ENCODE results near the gene MRO.
"Not testable (repeated sequence)": the region's sequence is repeated elsewhere in the genome, so short reads cannot be mapped to it uniquely, and the experiment has no call there.

MRO gene

DNA sequence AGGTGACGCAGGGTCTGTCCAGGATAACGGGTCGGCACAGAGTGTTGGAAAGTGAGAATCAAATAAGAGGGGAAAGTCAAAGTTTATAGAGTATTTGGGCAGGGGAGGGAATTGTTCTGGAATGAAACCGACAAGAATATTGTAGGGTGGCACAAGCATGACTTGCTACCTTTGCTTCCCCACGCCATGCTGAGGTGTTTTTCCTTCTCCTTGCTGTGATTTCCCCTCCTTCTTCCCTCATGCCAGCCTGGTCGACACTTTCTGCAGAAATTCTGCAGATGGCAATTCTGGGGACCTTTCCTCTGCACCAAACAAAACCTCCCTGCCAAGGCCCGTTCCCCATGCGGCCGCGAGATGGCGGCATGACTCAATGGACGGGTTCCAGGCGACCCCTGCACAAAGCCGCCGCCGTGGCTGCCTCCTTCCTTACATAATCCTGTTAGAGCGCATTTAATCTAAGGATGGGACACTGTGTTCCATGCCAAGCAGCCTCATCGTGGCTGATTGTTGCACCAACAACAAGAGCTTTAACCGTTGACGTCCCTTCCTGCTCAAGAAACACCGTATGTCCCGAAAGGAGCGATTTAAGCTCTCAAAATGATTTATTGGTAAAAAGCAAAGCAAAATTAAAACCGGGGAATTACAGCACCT, at the start of gene MRO:
TSS of gene MRO (minus strand) at position 289 of the 651 bp plus-strand sequence. CDS start 10,616 bp downstream, outside the sequence.
- in situ Hi-C loops (cut with MboI; ENCODE audit: low sequenced_read_pairs): no loop called here

DNA sequence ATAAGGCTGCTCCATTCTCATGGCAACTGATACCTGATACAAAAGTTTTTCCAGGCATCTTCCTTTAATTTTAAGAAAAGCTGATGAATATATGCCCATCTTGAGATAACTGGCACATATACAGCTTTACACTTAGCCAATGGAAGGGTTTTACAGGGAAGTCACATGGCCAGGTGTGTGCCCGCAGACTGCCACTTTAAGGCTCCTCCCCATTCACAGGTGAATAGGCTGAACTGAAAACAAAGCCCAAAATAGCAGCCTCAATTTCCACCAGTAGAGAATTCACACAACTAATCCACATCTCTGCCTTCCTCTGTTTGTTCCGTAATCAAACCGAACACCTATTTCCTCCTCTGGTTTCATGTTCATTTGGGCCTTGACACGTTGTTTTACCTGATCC, 49.3 kb upstream of the MRO start:
- in situ Hi-C loops (cut with MboI; ENCODE audit: low sequenced_read_pairs): no loop called here

DNA sequence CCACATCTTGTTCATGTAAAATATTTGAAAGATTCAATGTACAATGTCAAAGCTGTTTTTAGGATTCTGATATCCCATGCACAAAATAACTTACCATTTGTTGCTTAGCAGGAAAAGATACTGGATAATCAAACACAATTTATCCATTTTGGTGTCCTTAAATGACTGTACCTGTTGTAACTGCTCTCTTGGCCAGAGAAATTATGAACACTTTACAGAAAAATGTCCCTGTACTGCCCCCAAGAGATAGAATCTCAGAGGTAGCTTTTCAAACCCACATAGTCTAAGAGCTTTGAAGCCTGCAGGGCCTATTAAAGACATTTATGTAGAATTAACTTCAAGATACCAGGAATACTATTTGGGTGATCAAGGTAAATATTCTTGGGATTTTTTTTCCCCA, 46.9 kb upstream of the MRO start:
- in situ Hi-C loops (cut with MboI; ENCODE audit: low sequenced_read_pairs): no loop called here

DNA sequence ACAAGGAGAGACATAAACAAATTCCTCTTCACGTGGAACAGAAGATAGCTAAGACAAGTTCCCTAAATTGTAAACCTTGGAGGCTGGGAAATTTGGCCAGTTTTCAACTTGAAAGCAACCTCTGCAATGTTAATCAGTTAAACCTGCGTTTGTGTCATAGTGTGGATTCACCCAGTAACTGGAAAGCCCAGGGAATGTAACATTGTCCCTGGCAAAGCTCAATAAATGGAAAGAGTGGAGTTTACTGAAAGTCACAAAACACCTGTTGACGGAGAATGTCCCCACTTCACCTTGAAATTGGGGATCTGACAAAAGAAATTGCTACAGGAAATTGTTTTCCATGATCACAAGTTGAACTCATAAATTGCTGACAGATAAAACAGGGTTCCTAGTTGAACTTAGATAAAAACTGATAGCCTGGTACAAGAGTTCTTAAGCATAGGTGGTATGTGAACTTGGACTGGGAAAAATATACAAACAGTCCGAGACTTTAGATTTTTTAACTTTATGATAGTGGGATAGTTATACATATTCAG, 44.1 kb upstream of the MRO start:
- in situ Hi-C loops (cut with MboI; ENCODE audit: low sequenced_read_pairs): no loop called here

DNA sequence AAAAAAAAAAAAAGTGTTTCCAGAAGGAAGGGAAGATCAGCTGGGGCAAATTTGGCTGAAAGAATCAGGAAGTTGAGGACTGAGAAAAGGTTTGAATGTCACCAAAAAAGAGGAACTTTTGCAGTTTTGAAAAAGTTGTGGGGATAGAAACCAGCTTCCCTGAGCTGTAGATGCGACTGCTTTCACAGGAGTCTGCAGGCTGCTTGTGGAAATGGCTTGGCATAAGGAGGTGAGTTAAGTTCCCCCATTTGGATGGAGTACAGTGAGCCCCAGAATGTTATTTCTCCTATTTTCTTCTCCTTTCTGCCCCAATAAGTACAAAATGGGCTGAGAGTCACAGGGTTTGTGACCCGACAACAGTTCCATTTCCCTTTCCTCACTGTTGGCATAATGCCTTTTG, 42.6 kb upstream of the MRO start:
- in situ Hi-C loops (cut with MboI; ENCODE audit: low sequenced_read_pairs): no loop called here

DNA sequence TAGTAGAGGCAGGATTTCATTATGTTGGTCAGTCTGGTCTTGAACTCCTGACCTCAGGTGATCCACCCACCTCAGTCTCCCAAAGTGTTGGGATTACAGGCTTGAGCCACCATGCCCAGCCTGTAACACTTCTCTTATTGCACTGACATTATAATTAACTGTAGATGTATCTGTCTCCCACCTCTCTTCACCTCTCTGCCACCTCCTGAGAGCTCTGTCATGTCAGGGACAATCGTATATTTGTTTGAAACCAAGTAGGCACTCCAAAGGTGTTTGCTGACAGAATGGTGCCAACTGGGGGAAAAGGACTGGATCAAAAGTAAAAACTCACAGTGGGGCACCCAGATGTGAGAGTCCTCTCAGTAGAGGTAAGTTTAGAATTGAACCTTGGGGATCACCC, 41.8 kb upstream of the MRO start:
- in situ Hi-C loops (cut with MboI; ENCODE audit: low sequenced_read_pairs): no loop called here

DNA sequence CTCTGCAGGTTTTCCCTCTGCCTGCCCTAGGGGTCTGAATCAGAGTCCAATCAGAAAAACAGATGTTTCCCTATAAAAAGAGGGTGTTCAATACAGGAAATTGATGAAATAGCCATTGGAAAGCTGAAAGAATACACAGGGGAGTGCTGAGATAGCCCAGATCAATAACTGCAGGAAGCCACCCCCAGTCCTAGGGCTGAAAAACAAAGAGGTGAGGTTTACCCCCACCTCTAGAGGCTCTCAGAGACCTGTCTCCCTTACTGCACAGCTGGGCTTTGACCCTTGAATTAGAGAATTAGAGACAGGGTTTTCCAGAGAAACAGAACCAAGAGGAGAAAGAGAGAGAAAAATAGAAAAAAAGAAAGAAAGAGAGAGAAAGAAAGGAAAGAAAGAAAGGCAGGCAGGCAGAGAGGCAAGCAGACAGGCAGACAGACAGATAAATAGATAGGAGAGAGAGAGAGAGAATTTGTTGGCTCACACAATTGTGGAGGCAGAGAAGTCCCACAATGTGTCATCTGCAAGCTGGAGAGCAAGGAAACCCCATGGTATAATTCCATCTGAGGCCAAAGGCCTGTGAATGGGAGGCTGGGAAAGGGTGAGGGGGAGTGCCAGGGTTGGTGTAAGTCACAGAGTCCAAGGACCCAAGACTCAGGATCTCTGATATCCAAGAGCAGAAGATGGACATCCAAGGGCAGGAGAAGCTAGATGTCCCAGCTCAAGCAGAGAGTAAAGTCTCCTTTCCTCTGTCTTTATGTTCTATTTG, 40.2 kb upstream of the MRO start:
- in situ Hi-C loops (cut with MboI; ENCODE audit: low sequenced_read_pairs): no loop called here

DNA sequence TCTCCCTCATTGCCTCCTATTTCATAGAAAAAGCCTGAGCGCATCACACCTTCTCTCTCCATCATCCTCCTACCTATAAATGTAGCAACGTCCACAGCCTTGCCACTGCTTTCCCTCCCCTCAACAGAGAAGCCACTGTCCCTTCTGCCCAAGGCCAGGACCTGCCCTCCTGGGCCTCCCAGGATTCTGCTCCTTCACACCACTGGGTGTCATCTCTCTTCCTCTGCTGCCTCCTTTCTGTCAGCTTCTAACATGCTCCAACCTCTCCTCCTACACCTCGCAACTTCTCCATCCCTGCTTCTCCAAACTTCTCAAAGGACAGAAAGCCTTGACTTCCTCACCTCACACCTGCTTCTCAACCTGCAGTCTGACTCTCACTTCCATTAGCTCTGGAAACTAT, 37.9 kb upstream of the MRO start:
- in situ Hi-C loops (cut with MboI; ENCODE audit: low sequenced_read_pairs): no loop called here

DNA sequence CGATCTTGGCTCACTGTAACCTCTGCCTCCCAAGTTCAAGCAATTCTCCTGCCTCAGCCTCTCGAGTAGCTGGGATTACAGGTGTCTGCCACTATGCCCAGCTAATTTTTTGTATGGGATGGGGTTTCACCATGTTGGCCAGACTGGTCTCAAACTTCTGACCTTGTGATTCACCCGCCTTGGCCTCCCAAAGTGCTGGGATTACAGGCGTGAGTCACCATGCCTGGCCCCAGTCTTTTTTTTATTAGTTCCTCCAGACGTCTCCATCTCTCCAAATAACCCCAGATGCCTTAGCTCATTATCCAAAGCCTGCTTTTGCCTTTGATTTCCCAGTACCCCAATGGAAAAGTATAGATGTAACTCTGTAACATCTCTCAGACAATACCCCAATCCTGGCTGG, 37.4 kb upstream of the MRO start:
- in situ Hi-C loops (cut with MboI; ENCODE audit: low sequenced_read_pairs): not testable (repeated sequence)

DNA sequence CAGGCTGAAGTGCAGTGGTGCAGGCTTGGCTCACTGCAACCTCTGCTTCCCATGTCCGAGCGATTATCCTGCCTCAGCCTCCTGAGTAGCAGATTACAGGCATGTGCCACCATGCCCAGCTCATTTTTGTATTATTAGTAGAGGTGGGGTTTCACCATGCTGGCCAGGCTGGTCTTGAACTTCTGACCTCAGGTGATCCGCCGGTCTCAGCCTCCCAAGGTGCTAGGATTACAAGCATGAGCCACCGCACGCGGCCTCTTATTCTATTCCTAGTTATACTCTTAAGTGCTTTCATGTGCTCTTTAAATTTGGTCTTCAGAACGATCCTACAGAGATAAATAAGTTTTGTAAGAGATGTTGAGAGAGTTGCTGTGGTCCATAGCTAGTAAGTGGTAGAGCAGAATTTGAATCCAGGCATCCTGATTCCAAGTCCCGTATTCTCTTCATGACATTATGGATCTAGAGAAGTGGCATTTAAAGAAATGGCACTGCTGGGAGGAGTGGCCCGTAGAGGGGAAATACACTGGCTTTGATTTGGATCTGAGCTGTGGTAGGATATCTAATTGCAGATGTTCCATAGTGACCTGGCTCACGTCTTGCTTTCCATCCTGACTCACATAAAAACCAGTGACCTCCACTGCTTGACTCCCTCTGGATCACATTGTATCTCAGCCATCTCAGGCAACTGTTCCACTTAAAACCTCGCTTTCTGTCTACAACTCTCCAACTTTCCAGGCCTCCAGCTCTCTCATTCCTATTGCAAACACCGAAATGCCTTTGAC, 36.4 kb upstream of the MRO start:
- in situ Hi-C loops (cut with MboI; ENCODE audit: low sequenced_read_pairs): no loop called here

DNA sequence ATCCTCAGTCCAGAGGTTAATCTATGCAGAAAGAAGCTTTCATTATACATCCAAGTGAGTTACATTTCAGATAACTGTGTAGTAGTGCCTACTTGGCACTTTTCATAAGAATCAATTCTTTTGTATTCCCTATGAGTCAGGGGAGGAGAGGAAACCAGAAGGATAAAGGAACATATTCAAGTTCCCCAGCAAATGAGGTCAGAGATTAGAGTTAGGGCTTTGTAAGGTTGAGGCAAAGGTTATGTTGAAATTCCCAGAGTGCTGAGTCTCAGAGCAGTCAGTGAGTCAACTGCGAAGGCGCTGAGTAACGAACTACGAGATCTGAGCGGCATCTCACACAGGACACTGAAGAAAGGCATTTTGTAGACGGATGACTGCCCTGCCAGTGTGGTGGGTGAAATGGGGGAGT, 34.1 kb upstream of the MRO start:
- in situ Hi-C loops (cut with MboI; ENCODE audit: low sequenced_read_pairs): no loop called here

DNA sequence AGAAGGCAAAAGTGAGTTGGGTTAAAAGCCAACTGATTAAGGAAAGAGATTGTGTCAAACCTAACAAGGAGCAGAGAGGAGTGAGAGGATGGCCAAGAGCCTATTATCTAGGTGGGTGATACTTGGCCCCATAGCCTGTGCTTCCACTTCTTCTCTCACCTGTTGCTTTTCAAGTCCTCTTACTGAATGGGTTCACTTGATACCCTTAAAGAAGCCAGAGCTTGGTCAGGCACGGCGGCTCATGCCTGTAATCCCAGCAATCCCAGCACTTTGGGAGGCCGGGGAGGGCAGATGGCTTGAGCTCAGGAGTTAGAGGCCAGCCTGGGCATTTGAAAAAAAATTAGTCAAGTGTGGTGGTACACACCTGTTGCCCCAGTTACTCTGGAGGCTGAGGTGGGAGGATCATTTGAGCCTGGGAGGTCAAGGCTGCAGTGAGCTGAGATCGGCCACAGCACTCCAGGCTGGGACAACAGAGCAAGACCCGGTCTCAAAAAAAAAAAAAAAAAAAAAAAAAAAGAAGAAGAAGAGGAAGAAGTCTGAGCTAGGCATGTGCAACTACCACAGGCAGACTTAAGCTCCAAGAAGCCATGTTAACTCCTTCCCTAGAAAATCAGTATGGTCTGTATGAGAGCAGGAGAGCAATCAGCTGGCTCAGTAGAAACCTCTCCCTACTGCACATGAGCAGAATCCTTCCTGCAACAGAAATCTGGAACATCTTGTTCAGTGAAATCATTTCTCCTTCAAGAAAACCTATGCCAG, 30.7 kb upstream of the MRO start:
- in situ Hi-C loops (cut with MboI; ENCODE audit: low sequenced_read_pairs): no loop called here

DNA sequence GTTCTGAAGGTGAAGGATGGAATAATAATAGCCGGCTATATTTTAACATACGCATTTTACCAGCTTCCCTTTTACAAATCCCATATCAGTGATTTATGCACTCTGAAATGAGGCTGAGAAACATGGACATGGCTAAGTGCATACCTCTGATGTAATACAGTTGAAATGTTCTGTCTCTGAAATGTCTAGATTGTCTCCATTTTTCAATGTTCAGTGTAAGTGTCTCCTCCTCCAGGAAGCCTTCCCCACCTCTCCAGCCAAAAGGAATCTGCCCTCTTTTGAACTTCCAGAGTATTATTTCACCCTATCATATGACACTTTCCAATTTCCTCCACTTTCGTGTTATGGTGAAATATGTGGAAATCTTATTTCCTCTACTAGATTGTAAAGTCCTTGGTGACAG, 29.6 kb upstream of the MRO start:
- in situ Hi-C loops (cut with MboI; ENCODE audit: low sequenced_read_pairs): loop anchor here (25.0 kb wide), 1 partner anchor 188 kb away; the partner anchor contains the start of gene SMAD4

DNA sequence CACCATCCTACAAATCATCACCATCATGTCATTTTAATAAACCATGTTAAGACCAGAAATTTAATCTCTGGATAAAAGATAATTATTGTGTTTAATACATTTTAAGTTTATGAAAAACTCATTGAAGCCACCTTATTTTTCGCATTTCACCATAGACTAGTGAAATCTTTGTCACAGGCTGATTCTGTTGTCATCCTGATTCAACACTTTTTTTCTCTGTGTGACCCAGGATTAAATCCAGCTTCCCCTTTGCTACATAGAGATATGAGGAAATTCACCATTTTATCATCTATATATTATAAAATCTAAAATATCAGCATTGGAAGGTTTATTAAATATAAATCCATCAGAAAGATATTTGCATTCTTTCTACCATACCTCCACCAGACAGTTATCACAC, 29.2 kb upstream of the MRO start:
- in situ Hi-C loops (cut with MboI; ENCODE audit: low sequenced_read_pairs): loop anchor here (25.0 kb wide), 1 partner anchor 188 kb away; the partner anchor contains the start of gene SMAD4

DNA sequence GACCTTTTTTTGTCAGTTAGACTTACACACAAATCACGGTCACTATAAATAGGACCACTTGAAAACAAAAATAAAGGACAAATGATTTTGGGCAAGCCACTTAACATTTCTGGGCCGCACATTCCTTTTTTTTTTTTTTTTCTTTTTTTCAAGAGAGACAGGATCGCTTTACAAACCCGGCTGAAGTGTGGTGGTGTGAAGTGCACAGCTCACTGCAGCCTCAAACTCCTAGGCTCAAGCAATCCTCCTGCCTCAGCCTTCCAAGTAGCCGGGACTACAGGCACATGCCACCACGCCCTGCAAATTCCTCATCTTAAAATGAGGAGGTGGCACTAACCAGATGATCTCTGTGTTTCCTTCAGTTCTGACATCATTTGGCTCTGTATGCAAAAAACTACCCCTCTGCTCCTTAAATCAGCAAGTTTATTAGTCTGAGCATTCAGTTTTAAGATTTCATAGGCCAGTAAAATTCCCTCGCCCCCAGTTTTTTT, 28.3 kb upstream of the MRO start:
- in situ Hi-C loops (cut with MboI; ENCODE audit: low sequenced_read_pairs): loop anchor here (25.0 kb wide), 1 partner anchor 189 kb away; the partner anchor contains the start of gene SMAD4

DNA sequence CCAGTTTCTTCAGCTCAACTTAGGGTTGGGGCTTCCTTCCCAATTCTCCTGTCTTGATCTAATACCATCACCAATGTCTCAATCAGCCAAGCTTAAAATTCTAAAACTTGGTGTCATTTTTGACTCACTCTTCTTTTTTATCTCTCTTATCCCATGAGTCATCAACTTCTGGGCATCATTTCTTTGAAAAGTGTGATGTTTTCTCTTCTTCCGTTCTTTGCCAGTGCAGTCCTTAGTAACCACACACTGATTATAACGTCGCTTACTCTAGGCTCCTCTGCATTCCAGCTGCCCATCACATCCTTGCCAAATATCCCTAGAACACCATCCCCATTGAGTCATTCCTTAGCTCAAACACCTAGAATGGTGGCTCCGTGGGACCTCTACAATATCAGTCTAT, 27.4 kb upstream of the MRO start:
- in situ Hi-C loops (cut with MboI; ENCODE audit: low sequenced_read_pairs): loop anchor here (25.0 kb wide), 1 partner anchor 190 kb away; the partner anchor contains the start of gene SMAD4

DNA sequence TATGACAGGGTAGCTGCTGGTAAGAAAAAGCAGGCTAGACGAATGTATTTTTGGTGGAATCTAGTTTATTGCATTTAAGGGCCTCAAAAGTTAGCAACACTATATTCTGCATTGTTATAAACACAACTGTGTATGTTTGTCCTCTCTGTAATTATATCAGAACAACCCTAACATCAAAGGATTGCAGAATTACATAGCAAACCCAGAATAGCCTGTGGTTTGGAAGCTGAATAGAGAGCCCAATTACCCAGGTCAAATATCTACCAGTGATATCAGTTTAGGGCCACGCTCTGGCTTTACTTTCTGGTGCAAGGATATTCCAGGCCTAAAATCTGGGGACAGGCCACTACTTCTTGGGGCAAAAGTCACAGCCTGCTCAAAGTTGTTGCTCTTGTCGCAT, 25.1 kb upstream of the MRO start:
- in situ Hi-C loops (cut with MboI; ENCODE audit: low sequenced_read_pairs): loop anchor here (25.0 kb wide), 1 partner anchor 192 kb away; the partner anchor contains the start of gene SMAD4

DNA sequence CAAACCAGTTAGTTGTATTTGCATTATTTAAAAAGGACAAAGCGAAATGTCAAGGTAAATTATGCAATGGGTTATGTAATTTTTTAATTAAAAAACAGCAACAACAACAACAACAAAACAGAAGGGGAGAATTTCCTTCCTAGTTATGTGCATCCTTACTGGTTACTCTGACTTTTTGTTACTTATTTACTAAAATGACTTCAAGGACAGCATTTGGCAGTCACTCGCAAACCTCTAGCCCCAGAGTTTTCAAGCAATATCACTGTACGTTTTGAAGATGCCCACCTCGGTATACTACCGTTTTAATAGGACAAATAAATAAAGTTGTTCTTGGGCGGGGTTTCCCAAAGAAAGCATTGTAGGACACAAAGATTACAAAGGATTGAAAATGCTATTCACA, 24.7 kb upstream of the MRO start:
- in situ Hi-C loops (cut with MboI; ENCODE audit: low sequenced_read_pairs): loop anchor here (25.0 kb wide), 1 partner anchor 193 kb away; the partner anchor contains the start of gene SMAD4

DNA sequence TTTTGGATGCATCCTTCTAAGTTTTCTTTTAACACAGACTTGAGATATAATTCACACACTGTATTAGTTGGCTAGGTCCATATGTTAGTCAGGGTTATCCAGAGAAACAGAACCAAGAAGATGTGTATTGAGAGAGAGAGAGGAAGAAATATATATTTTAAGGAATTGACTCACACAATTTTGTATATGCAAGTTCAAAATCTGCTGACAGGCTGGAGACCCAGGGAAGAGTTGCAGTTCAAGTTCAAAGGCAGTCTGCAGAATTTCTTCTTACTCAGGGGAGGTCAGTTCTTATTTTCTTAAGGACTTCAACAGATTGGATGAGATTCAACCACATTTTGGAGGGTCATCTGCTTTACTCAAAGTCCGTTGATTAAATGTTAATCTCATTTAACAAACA, 23.0 kb upstream of the MRO start:
- in situ Hi-C loops (cut with MboI; ENCODE audit: low sequenced_read_pairs): loop anchor here (25.0 kb wide), 1 partner anchor 194 kb away; the partner anchor contains the start of gene SMAD4

DNA sequence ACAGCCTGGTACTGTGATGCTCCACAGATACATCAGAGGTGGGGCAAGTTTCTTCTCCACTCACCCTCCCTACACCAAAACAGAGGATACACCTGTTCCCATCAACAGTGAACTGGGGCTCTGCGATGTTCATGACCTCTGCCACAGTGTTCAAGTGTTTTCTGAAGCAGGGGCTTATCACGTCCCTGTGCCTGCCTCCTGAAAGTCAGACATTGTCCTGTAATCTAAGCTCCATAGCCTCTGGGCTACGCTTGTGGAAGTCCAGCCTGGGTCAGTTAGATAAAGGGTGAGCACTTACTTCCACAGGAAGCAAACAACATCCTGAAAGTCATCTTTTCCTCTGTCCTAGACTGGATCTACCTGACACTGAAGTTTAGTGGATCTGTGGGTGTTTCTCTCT, 20.2 kb upstream of the MRO start:
- in situ Hi-C loops (cut with MboI; ENCODE audit: low sequenced_read_pairs): loop anchor here (25.0 kb wide), 1 partner anchor 197 kb away; the partner anchor contains the start of gene SMAD4

All from HL-60/S4 treated with retinoic acid at 250 ng/mL for 4 days and 3 days (cell line).